A549 (cell line): Measurements from ENCODE around the gene NPC1L1. TPM values are rescaled to one million over a fixed set of nuclear protein-coding genes. Genes with fewer than 3 reads are reported as not detected.
A peak's percentile ranks its signal among the peaks of the same experiment; 100 is the strongest.

Experiments used
- ATAC-seq, 2 experiments: fragments of 200-7000 bp in 1 of 2; fragments of >200 bp in 1 of 2; cut with Nextera tagmentation in 1 of 2; cut with Tn5 transposase in 1 of 2; 3 replicates each; pipeline versions ENCODE4 v1.8.0 to v1.9.1; 2018 to 2020; ENCODE audit warnings: mild to moderate bottlenecking in 1 of 2, moderate library complexity in 1 of 2
- CTCF ChIA-PET: fragments of 300-600 bp; sonication (Branson Sonifier 250); formaldehyde crosslinking; extraction: SDS; loops from one replicate; lab custom pipeline; 2021; ENCODE audit warnings: antibody characterized with exemption, inconsistent platforms; lab: Yijun Ruan, JAX
- POLR2A ChIA-PET: fragments of 350-600 bp; formaldehyde crosslinking; extraction: SDS; loops from one replicate; lab custom pipeline; 2021; ENCODE audit warnings: antibody characterized with exemption, inconsistent platforms; lab: Yijun Ruan, JAX
- DNase-seq, 2 experiments: peaks; one replicate each; pipeline versions ENCODE4 v3.0.0 to v3.0.0-alpha.2; 2011 to 2016; ENCODE audit warnings: low read depth in 1 of 2, low spot score in 1 of 2
- FAIRE-seq: peaks from 2 replicates; lab custom pipeline; 2011; peaks lifted over from hg19 to GRCh38; lab: Jason Lieb, UNC
- H3K27ac ChIP-seq, 2 experiments: fragments of >200 bp; sonication (Bioruptor Twin); formaldehyde crosslinking; 3 replicates each; pipeline ENCODE4 v1.5.1; 2016 to 2017
- H3K4me1 ChIP-seq: fragments of >200 bp; sonication (Bioruptor Twin); formaldehyde crosslinking; 3 replicates; pipeline ENCODE4 v1.6.1; 2016
- H3K4me2 ChIP-seq: fragments of >200 bp; sonication (Bioruptor Twin); formaldehyde crosslinking; 3 replicates; pipeline ENCODE4 v1.6.1; 2016
- H3K4me3 ChIP-seq: fragments of >200 bp; sonication (Bioruptor Twin); formaldehyde crosslinking; 3 replicates; pipeline ENCODE4 v1.5.1; 2016
- H3K9me3 ChIP-seq: fragments of >200 bp; sonication (Bioruptor Twin); formaldehyde crosslinking; 3 replicates; pipeline ENCODE4 v1.6.1; 2016
- CBX2 ChIP-seq: fragments of 200-600 bp; sonication (generic); IDR thresholded peaks from 2 replicates; pipeline ENCODE4 v1.6.1; 2016; ENCODE audit warnings: low read depth, mild to moderate bottlenecking, borderline replicate concordance
- CHD4 ChIP-seq: fragments of 200-600 bp; sonication (generic); IDR thresholded peaks from 2 replicates; pipeline ENCODE4 v1.6.1; 2016; ENCODE audit warnings: antibody characterized with exemption, mild to moderate bottlenecking, borderline replicate concordance
- FOSB ChIP-seq: fragments of 250-450 bp; sonication (Bioruptor Pico); IDR thresholded peaks from 2 replicates; pipeline ENCODE4 v1.5.0; 2020; ENCODE audit warnings: mild to moderate bottlenecking, moderate library complexity
- FOXS1 ChIP-seq: fragments of 250-450 bp; sonication (Bioruptor Pico); IDR thresholded peaks from 2 replicates; pipeline ENCODE4 v1.5.0; 2020; ENCODE audit warnings: mild to moderate bottlenecking, moderate library complexity
- GATA3 ChIP-seq: IDR thresholded peaks from 2 replicates; pipeline ENCODE4 v1.6.1; 2012; ENCODE audit warnings: borderline replicate concordance
- HMGXB4 ChIP-seq: fragments of 250-450 bp; sonication (Bioruptor Pico); IDR thresholded peaks from 2 replicates; pipeline ENCODE4 v1.5.0; 2021; ENCODE audit warnings: mild to moderate bottlenecking, moderate library complexity, borderline replicate concordance
- JUNB ChIP-seq: fragments of >200 bp; sonication (Bioruptor Twin); formaldehyde crosslinking; IDR thresholded peaks from 2 replicates; pipeline ENCODE4 v1.6.1; 2016
- KDM1A ChIP-seq: fragments of 200-600 bp; sonication (generic); IDR thresholded peaks from 2 replicates; pipeline ENCODE4 v1.6.1; 2016; ENCODE audit warnings: low read depth, mild to moderate bottlenecking
- NFE2L2 ChIP-seq: fragments of 150-350 bp; conservative IDR thresholded peaks from 2 replicates; pipeline ENCODE4 v1.6.1; 2014; ENCODE audit warnings: low read length
- NR3C1 ChIP-seq: fragments of >200 bp; sonication (Bioruptor Twin); formaldehyde crosslinking; IDR thresholded peaks from 3 replicates; pipeline ENCODE4 v1.6.1; 2017
- POLR2AphosphoS2 ChIP-seq: conservative IDR thresholded peaks from 2 replicates; pipeline ENCODE4 v1.6.1; 2012; ENCODE audit warnings: low read length, improper control_type of control experiment, inconsistent platforms
- RARB ChIP-seq: fragments of 250-450 bp; sonication (Bioruptor Pico); IDR thresholded peaks from 2 replicates; pipeline ENCODE4 v1.8.0; 2021; ENCODE audit warnings: mild to moderate bottlenecking, moderate library complexity
- RNF2 ChIP-seq: fragments of 200-600 bp; sonication (generic); IDR thresholded peaks from 2 replicates; pipeline ENCODE4 v1.6.1; 2016; ENCODE audit warnings: low read depth, mild to moderate bottlenecking, antibody characterized with exemption, moderate library complexity, borderline replicate concordance
- TP53 ChIP-seq: fragments of 250-450 bp; sonication (Bioruptor Pico); IDR thresholded peaks from 2 replicates; pipeline ENCODE4 v1.5.0; 2021; ENCODE audit warnings: mild to moderate bottlenecking, moderate library complexity
- ZNF302 ChIP-seq: fragments of 250-450 bp; sonication (Bioruptor Pico); IDR thresholded peaks from 2 replicates; pipeline ENCODE4 v1.9.0; 2021; ENCODE audit warnings: inconsistent platforms, mild to moderate bottlenecking, moderate library complexity
- WGBS: methylation state at CpG from one replicate; pipeline ENCODE4 v1.1.6; 2017; ENCODE audit errors: missing lambda C conversion rate; 5-methylcytosine and 5-hydroxymethylcytosine counted together
- polyA plus RNA-seq, 4 experiments: library from polyadenylated mRNA; depleted of rRNA in 3 of 4; stranded (reverse); fragments of >200 nt; fragmentation: RNase III in 1 of 4; extraction: RNeasy Plus Mini Kit Qiagen cat#74134 plus additional on column Dnase treatment in 1 of 4; gene quantifications; 2 replicates in 3 of 4; 3 replicates in 1 of 4; pipeline ENCODE4 v1.2.3, GENCODE V29; 2011 to 2017
- TF ChIP-seq, protein P1 (sequence below): fragments of >200 bp; sonication (Bioruptor Twin); formaldehyde crosslinking; IDR thresholded peaks from 3 replicates; pipeline ENCODE4 v1.5.1; 2016
- TF ChIP-seq, protein P2 (sequence below): IDR thresholded peaks from 2 replicates; pipeline ENCODE4 v1.6.1; 2012
- TF ChIP-seq, protein P3 (sequence below): IDR thresholded peaks from 2 replicates; pipeline ENCODE4 v1.6.1; 2012
- TF ChIP-seq, protein P4 (sequence below): fragments of 200-600 bp; sonication (generic); IDR thresholded peaks from 2 replicates; pipeline ENCODE4 v1.6.1; 2016; ENCODE audit warnings: antibody characterized with exemption, mild to moderate bottlenecking, moderate library complexity

NPC1L1 gene
- polyA plus RNA-seq, 2 of the 4 experiments (the other 2 are of a cell fraction), result 0.04 to 0.06 TPM

- TF ChIP-seq POLR2AphosphoS2 (no peak), TP53 (CRISPR knock-in tag) (no peak), ZNF302 (CRISPR knock-in tag) (no peak)
Observed at GRCh38 chr7:44576228-44576627, 35.1 kb upstream of the NPC1L1 start (continued).

DNA sequence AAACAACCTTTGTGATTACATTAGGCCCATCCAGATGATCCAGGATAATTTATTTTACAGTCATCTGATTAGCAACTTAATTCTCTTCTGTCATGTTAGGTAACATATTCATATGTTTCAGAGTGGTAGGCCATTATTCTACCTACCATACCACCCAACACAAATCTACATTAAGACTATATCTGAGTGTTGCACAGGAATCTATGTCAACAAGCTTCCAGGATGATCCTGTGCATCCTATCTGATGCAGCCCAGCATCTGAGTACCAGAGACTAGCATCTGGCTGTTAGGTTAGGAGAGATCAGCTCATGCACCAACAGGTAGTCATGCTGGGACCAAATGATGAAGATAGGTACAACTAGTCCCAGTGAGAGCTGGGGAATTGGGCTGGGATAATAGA, 33.9 kb upstream of the NPC1L1 start:
- Histone ChIP-seq H3K4me3 (no peak overlapping the region), H3K4me1 (peaks cover 16% of the 10 kb centered on the region), H3K9me3 (no peaks in the 10 kb centered on the region), H3K4me2 (peak overlapping the region; percentile 95), H3K27ac (peak overlapping the region in 1 of 2 experiments; percentile 91; a peak in 1 of 6 replicates)
- CTCF ChIA-PET, result interaction anchor here (4.3 kb wide), 1 partner anchor 10 kb away, joined by 28 read pairs; no protein-coding TSS in a partner anchor
- POLR2A ChIA-PET, result interaction anchor here (2.1 kb wide), 1 partner anchor 10 kb away, joined by 37 read pairs; no protein-coding TSS in a partner anchor
- ATAC-seq (no peak), DNase-seq (no peak), FAIRE-seq (no peak)
- TF ChIP-seq, protein P1, sequence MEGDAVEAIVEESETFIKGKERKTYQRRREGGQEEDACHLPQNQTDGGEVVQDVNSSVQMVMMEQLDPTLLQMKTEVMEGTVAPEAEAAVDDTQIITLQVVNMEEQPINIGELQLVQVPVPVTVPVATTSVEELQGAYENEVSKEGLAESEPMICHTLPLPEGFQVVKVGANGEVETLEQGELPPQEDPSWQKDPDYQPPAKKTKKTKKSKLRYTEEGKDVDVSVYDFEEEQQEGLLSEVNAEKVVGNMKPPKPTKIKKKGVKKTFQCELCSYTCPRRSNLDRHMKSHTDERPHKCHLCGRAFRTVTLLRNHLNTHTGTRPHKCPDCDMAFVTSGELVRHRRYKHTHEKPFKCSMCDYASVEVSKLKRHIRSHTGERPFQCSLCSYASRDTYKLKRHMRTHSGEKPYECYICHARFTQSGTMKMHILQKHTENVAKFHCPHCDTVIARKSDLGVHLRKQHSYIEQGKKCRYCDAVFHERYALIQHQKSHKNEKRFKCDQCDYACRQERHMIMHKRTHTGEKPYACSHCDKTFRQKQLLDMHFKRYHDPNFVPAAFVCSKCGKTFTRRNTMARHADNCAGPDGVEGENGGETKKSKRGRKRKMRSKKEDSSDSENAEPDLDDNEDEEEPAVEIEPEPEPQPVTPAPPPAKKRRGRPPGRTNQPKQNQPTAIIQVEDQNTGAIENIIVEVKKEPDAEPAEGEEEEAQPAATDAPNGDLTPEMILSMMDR, result no peak
- no peak for TF ChIP-seq NFE2L2
- no peak for TF ChIP-seq TP53 (CRISPR knock-in tag)
- no peak for TF ChIP-seq CHD4
- TF ChIP-seq RARB (CRISPR knock-in tag), result no peak
- TF ChIP-seq, protein P2, sequence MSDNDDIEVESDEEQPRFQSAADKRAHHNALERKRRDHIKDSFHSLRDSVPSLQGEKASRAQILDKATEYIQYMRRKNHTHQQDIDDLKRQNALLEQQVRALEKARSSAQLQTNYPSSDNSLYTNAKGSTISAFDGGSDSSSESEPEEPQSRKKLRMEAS, result no peak
- no peak for TF ChIP-seq CBX2

DNA sequence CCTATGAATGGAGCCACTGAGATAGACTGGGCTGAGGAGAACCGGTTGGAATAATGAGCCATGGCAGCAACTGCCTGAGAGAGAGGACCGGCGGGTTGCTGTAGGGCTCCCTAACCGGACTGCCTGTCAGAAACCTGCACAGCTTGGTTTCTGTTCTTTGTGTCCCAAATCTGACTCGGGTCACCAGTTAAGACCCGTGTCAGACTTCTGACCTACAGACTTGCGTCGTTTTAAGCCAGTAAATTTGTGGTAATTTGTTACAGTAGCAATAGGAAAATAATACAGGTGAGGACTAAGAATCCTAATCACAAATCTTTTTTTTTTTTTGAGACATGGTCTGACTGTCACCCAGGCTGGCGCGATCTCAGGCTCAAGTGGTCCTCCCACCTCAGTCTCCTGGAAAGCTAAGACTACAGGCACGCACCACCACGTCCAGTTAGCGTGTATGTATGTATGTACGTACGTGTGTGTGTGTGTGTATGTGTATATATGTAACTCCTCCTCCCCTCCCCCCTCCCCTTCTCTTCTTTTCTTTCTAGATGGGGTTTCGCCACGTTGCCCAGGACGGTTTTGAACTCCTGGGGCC, 33.2 kb upstream of the NPC1L1 start:
- 20% methylated on average over 15 of the region's 18 CpGs for WGBS
- POLR2A ChIA-PET, result interaction anchor here (0.7 to 2.1 kb wide), 14 partner anchors 8 to 537 kb away, joined by 3 to 37 read pairs (median 4); partner anchors contain the start of genes OGDH, PURB, TBRG4 and TMED4

DNA sequence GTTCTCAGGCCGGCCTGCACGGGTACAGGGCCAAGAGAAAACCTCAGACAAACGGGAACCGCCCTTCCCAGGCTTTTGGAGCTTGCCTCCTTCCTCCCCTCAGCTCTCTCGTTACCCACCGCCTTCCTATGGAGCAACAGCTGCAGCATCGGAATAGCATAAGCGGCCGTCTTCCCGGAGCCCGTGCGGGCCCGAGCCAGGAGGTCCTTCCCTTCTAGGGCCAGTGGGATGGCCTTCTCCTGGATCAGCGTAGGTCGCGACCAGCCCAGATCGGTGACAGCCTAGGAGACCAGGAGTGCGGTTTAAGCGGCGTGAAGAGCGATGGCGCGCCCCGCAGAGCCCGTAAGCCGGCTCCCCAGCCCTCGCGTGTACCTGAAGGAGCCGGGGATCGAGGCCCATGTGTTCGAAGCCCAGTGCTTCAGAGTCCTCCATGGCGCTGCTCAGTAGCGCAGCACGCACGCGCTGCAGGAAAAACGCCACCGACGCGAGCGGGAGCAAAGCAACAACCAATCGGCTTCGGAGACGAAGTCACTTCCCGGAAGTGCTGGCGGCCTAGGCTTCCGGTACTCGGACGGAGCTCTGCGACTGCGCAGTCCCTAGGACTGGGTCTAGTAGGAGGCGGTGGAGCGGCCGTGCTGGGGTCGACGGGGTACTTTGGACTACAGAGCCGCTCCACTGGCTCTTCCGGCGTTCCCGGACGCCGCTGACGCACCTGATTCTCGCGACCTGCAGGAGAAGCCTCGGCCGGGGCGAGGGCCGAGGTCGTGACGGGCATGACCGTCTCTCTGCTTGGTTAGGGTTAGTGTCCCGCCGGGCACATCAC, 32.5 kb upstream of the NPC1L1 start, which contains the start of gene DDX56:
Gene DDX56, minus strand, starts transcription at position 445 of the 823 bp plus-strand sequence. Its CDS starts 13 bp downstream, at position 432.
- Histone ChIP-seq H3K4me3 (peak within 1 kb of the TSS; percentile 65), H3K4me1 (peaks cover 15% of the 10 kb centered on the region), H3K4me2 (peak within 1 kb of the TSS; percentile 95), H3K9me3 (no peaks in the 10 kb centered on the region), H3K27ac (peak within 1 kb of the TSS; percentile 82 to 91)
- ATAC-seq (peak; percentile 98 to 99), FAIRE-seq (no peak), DNase-seq (peak; percentile 94 to 99)
- WGBS, result under 1% methylated on average over 31 of the region's 74 CpGs
- ChIA-PET POLR2A (interaction anchor here (0.6 to 2.1 kb wide), 16 partner anchors 9 to 538 kb away, joined by 3 to 37 read pairs (median 4); partner anchors contain the start of genes OGDH, PURB, TBRG4 and TMED4), CTCF (interaction anchor here (0.7 to 4.3 kb wide), 4 partner anchors 9 to 563 kb away, joined by 3 to 28 read pairs (median 6); no protein-coding TSS in a partner anchor)
- no peak for TF ChIP-seq KDM1A
- no peak for TF ChIP-seq FOSB (CRISPR knock-in tag)
- no peak for TF ChIP-seq HMGXB4 (CRISPR knock-in tag)
- TF ChIP-seq, protein P3, sequence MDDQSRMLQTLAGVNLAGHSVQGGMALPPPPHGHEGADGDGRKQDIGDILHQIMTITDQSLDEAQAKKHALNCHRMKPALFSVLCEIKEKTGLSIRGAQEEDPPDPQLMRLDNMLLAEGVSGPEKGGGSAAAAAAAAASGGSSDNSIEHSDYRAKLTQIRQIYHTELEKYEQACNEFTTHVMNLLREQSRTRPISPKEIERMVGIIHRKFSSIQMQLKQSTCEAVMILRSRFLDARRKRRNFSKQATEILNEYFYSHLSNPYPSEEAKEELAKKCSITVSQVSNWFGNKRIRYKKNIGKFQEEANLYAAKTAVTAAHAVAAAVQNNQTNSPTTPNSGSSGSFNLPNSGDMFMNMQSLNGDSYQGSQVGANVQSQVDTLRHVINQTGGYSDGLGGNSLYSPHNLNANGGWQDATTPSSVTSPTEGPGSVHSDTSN, result no peak; the same call in 1 of the 2 replicates
- TF ChIP-seq, protein P4, sequence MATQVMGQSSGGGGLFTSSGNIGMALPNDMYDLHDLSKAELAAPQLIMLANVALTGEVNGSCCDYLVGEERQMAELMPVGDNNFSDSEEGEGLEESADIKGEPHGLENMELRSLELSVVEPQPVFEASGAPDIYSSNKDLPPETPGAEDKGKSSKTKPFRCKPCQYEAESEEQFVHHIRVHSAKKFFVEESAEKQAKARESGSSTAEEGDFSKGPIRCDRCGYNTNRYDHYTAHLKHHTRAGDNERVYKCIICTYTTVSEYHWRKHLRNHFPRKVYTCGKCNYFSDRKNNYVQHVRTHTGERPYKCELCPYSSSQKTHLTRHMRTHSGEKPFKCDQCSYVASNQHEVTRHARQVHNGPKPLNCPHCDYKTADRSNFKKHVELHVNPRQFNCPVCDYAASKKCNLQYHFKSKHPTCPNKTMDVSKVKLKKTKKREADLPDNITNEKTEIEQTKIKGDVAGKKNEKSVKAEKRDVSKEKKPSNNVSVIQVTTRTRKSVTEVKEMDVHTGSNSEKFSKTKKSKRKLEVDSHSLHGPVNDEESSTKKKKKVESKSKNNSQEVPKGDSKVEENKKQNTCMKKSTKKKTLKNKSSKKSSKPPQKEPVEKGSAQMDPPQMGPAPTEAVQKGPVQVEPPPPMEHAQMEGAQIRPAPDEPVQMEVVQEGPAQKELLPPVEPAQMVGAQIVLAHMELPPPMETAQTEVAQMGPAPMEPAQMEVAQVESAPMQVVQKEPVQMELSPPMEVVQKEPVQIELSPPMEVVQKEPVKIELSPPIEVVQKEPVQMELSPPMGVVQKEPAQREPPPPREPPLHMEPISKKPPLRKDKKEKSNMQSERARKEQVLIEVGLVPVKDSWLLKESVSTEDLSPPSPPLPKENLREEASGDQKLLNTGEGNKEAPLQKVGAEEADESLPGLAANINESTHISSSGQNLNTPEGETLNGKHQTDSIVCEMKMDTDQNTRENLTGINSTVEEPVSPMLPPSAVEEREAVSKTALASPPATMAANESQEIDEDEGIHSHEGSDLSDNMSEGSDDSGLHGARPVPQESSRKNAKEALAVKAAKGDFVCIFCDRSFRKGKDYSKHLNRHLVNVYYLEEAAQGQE, result peak; percentile 72

More for the DNA sequence above, 33.2 kb upstream of the NPC1L1 start:
- TF ChIP-seq NR3C1 (no peak), GATA3 (no peak), JUNB (no peak), RNF2 (no peak), FOXS1 (CRISPR knock-in tag) (no peak)
- TF ChIP-seq, protein P3, result no peak
- no peak for FAIRE-seq
- peaks cover 15% of the 10 kb centered on the region for H3K4me1 ChIP-seq
- H3K27ac ChIP-seq, result peak overlapping the region; percentile 82 to 91
- no peak for ATAC-seq
- no peaks in the 10 kb centered on the region for H3K9me3 ChIP-seq
- CTCF ChIA-PET, result interaction anchor here (0.7 to 4.3 kb wide), 3 partner anchors 9 to 562 kb away, joined by 3 to 28 read pairs (median 8); no protein-coding TSS in a partner anchor
- H3K4me3 ChIP-seq, result peak overlapping the region; percentile 65
- peak overlapping the region; percentile 95 for H3K4me2 ChIP-seq
- no peak for DNase-seq
